Iris pigment epithelial cell (primary cell): ENCODE measurements around the gene SDF2L1.
"Not testable (repeated sequence)": the region's sequence is repeated elsewhere in the genome, so short reads cannot be mapped to it uniquely, and the experiment has no call there.

Experiments
- DNase-seq: peaks from one replicate; pipeline ENCODE4 v3.0.0-alpha.2; 2011; ENCODE audit warnings: low read depth

SDF2L1 gene

DNA sequence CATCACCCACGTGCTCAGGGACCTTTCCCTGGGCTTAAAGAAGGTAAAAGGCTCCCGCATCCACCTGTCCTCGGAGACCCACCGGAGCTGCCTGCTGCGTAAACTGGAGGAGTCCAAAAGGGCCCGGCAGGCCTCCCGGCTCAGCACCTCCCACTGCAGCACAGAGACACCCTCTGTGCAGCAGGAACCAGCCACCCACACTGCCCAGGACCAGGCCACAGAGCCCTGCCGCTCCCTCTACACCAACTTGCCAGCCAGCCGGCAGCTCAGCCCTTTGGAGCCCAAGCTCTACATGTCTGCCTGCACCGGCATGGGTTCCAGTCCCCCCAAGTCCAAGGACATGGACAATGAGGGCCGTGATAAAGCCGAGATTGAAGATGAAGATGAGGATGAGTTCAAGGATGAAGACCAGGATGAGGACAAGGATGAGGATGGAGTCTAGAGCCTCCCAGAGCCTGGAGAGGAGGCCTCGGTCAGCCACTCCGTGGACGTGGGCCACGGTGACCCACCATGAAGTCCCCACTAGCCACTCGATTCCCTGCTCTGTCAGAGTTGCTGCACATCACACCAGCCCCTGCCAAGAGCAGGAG, 5.4 kb upstream of the SDF2L1 start:
- DNase-seq: no peak

DNA sequence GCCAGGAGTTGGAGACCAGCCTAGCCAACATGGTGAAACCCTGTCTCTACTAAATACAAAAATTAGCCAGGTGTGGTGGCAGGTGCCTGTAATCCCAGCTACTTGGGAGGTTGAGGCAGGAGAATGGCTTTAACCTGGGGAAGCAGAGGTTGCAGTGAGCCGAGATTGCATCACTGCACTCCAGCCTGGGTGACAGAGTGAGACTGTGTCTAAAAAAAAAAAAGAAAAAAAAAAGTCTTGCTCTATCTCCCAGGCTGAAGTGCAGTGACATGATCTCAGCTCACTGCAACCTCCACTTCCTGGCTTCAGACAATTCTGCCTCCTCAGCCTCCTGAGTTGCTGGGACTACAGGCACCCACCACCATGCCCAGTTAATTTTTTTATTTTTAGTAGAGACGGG, 4.7 kb upstream of the SDF2L1 start:
- not testable (repeated sequence) for DNase-seq

DNA sequence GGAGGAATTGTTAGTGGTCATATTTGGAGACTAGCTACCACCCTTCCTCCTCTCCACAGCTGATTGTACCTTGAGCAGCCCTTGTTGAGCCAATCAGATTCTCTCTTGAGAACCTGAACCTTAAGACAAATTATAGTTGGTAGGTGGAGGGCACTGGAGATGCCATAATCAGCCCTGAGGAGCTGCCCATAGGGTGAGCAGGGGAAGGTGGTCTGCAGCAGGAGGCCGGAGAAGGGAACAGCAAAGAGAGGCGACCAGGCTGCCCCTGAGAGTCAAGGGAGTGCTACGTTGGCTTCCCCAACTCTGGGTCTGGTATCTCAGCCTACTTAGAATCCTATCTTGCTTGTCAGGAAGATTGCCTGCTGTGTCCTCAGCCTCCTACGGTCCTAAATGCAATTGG, 2.7 kb upstream of the SDF2L1 start:
- no peak for DNase-seq

DNA sequence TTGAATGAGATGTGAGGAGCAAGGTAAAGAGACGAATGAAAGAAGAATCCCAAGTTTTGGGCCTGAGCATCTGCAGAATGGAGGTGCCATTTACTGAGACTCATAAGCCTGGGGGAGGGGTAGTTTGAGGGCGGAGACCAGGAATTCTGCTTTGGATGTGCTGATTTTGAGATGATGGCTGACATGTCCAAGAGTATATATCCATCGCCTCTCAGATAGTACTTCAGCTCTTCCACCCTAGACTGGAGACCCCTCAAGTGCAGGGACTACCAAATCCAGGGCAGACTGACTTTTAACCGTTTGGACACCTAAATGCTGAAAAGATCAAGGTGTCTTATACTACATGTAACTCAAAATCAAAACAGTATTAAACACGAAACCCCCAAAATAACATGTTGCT, 1.3 kb upstream of the SDF2L1 start:
- no peak for DNase-seq

DNA sequence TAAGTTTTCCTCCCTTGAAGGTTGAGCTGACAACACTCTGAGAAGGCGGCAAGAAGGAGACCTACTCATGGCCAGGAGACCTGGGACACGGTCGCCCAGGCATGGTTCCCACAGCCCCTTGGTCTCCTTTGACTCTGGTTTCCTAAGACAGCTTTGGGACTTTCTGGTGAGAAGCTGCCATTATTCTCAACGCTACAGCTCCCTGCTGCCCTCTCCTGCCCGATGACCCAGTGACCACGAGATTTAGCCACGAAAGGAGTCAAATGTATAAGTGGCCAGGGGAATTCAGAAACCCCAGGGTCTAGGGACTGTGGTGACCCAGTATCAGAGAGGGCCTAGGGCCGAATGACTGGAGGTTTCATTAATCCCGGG, 699 bp upstream of the SDF2L1 start:
- DNase-seq: peak; percentile 65

DNA sequence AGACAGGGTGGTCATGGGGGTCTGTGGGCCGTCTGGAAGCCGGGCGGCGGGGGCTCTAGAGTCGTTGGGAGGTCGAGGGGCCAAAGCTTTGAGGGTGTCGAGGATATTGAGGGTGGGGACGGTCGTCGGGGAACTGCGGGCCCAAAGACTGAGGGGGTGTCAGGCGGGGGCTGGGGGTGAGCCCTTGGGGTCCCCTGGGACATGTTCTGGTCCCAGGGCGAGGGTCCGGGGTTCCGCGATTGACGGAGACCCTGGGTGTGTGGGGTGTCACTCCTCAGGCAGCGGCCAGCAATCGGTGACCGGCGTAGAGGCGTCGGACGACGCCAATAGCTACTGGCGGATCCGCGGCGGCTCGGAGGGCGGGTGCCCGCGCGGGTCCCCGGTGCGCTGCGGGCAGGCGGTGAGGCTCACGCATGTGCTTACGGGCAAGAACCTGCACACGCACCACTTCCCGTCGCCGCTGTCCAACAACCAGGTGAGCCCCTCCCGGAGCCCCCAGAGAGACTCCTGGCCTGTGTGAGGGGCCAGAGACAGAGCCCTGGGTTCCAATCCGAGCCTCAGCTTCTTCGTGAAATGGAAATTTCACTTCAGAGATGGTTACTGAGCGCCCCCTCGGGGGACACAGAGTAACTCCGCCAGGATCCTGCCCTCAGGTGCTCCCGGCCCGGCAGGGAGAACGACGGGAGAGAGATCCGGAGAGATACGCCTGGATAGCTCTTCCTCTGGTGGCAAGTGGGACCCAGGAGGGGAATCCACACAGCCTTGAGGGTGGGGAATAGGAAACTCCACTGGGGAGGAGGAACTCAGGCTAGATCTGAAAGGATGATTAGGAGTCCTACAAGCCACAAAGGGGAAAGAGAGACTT, 714 bp downstream of the SDF2L1 start:
- peak; percentile 50 for DNase-seq

DNA sequence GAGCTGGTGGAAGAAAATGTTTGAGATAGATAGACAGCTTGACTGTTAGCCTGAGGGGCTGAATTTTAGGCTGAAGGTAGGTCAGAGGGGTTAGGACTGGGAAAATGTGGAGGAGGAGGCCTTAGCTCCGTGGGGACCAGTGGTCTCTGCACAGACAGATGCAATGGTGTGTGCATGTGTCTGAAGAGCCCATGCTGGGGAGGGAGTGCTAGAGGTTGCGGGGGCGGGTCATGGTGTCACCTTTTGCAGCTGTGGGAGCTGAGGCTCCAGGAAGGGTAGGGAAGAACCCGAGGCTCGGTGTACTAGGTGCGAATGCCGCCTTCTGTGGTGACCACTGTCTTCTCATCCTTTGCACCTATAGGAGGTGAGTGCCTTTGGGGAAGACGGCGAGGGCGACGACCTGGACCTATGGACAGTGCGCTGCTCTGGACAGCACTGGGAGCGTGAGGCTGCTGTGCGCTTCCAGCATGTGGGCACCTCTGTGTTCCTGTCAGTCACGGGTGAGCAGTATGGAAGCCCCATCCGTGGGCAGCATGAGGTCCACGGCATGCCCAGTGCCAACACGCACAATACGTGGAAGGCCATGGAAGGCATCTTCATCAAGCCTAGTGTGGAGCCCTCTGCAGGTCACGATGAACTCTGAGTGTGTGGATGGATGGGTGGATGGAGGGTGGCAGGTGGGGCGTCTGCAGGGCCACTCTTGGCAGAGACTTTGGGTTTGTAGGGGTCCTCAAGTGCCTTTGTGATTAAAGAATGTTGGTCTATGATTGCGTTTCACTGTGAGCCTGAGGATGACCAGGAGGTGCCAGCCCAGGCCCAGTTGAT, 1.6 kb downstream of the SDF2L1 start:
- no peak for DNase-seq

DNA sequence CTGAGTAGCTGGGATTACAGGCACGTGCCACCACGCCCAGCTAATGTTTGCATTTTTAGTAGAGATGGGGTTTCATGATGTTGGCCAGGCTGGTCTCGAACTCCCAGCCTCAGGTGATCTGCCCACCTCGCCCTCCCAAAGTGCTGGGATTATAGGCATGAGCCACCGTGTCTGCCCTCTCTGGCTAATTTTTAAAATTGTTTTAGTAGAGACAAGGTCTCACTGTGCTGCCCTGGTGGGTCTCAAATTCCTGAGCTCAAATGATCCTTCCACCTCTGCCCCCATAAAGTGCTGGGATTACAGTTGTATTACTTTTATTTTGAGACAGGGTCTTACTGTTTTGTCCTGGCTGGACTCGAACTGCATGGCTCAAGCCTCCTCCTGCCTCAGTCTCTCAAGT, 3.4 kb downstream of the SDF2L1 start:
- not testable (repeated sequence) for DNase-seq

DNA sequence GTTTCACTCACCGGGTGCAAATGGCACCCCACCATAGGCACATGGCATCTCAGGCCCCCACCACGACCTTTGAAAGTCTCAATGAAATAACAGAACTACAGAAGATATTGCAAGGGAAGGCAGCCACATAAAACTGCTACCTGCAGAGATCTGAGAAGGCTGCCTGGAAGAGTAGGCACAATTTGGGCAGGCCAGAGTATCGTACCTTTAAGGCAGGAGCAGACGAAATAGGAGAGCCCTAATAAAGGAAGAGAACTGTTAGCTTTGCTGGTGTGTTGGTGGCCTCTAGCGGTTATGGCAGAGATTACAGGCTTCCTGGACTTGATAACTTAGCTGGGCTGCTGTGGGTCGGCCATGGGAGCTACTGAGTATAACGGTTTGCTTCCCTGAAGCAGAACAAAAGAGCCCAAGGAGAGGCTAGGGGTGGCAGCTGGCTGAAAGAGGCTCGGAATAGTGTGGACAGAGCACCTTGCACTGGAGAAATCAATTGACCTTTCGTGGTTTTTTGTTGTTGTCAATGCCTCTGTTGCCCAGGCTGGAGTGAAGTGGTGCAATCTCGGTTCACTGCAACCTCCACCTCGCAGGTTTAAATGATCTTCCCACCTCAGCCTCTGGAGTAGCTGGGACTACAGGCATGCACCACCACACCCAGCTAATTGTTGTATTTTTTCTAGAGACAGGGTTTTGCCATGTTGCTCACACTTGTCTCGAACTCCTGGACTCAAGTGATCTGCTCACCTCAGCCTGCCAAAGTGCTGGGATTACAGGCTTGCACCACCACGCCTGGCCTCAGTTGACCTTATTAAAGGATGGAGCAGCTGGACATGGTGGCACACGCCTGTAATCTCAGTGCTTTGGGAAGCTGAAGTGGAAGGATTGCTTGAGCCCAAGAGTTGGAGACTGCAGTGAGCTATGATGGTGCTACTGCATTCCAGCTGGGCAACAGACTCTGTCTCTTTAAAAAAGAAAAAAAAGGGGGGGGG, 4.8 kb downstream of the SDF2L1 start:
- DNase-seq: peak; percentile 63

DNA sequence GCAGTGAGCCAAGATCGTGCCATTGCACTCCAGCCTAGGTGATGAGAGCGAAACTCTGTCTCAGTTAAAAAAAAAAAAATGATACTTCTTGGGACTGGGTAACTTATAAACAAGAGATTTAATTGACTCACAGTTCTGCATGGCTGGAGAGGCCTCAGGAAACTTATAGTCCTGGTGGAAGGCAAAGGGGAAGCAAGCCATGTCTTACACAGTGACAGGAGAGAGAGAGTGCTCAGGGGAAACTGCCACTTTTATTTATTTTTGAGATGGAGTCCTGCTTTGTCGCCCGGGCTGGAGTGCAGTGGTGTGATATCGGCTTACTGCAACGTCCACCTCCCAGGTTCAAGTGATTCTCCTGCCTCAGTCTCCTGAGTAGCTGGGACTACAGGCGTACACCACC, 8.2 kb downstream of the SDF2L1 start:
- no peak for DNase-seq

DNA sequence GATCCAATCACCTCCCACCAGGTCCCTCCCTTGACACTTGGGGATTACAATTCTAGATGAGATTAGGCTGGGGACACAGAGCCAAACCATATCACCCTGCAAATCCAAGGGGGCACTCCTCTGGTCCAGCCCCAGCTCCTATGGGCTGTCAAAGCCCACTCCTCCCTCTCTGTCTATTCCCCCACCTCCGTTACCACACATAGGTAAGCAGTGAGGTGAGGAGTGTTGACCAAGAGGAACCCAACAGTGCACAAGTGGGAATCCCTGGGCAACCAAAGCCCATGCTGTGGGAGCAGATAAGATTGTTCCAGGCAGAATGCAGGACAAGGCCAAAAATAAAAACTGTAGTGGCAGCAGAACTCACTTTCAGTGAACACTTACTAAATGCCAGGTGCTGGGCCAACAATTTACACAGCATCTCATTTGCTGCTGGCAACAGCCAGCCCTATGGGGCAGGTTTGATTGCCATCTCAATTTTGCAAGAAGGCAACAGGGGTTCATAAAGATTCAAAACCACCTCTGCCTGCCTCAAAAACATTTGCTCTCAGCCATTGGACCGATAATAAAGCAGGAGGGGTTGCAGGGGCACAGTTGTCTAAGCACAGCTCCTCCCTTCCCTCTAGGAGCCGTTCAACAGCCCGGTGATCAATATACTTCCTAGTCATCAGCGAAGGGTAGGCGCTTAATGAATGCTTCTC, 8.9 kb downstream of the SDF2L1 start:
- DNase-seq: no peak

DNA sequence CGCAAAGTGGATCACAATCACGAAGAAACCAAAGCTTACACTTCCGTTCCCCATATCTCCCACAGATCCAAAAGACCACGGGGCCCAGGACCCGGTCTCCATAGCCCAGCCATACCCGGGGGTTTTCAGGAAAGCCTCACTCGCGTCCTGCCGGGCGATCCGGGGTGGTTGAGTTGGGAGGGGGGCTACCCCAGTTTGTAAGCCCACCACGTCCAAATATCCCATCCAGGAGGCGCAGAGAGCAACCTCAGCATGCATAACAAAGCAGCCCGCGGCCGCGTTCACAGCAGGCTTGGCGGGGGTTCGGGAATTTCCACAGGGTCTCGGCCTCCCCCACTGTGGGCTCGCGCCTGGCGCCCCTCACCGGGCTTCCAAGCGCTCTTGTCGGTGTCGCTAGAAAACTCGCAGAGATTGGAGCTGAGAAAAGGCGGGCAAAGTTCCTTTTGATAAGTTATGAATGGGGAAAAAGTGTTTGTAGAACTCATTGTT, 9.5 kb downstream of the SDF2L1 start:
- DNase-seq: no peak

DNA sequence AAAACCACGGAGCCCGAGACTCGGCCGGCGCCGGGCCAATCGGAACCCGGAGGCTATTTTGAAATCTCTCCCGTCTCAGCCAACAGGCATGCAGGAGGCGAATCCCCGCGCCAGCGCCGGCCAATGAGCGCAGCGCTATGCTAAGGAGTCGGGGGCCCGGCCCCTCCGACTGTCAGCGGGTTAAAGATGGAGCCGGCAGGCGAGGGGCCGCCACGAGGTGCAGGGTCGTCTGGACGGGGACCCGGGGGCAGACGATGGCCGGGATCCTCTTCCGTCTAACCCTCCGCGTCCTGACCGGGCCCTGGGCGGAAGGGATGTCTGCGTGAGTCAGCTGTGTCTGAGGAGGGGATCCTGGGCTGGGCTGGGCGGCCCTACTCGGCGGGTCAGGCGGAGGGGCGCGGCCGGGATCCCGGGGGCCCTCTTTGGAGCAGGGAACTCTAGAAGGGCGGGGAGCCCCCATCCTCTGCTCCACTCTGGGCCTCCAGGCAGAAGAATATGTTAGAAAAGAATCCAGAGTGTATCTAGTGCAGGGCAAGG, 10.0 kb downstream of the SDF2L1 start:
- peak; percentile 89 for DNase-seq

DNA sequence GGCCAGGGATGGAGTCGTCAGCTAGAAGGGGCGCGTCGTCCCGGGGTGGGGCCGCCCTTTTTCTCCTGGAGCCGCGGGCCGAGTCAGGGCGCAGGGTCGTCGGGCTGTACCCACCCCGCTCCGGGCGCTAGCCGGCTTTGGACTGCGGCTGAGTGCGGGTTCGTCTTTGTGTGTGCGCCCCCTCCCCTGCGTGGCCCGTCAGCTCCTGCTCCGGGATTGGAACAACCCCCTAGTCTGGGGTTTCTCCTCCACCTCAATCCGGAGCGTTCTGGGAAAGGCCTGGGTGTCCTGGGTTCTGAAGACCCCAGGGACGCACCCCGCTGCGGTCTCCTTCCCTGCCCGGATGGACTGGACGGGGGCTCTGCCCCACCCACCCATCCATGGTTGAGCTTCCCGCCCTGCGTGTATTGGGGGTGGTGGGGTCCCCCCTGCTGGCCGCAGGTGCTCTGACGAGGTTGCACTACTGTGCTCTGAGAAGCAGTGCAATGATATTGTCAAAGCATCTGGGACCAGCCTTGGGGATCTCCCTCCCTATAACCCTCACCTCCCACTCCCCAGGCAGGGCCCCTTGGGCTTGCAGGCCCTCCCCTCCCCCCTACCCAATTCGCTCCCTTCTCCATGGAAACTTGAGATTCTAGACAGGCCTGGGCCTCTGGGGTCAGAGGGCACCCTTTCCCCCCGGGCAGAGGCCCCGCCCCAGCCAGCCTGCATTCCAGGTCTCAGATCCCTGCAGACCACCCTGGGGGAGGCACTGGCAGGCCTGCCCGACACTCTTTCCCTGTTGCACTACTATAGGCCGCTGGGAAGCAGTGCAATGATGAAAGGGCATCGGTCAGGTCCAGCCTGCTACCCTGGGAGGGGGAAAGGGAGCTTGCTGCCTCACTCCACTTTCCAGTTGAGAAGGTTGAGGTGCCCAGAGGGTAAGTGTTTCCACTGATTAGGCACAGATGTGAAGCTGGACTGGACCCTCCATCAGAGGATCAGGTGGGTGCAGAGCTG, 10.7 kb downstream of the SDF2L1 start:
- DNase-seq: no peak

DNA sequence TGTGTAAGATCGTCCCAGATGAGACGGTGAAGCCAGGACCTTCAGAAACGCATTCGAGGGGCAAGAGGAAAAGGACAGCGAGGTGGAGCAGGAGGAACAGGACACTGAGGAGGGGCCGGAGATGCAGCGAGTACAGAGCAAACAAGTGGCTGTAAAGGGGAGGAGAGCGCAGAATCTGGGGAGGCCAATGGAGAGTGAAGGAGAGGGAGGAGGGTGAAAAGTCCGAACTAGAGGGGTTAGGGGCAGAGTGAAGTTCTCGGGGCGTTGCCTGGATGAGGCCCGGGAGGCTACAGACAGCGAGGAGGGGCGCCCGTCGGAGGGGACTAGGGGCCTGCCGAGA, 14.9 kb downstream of the SDF2L1 start:
- DNase-seq: no peak

DNA sequence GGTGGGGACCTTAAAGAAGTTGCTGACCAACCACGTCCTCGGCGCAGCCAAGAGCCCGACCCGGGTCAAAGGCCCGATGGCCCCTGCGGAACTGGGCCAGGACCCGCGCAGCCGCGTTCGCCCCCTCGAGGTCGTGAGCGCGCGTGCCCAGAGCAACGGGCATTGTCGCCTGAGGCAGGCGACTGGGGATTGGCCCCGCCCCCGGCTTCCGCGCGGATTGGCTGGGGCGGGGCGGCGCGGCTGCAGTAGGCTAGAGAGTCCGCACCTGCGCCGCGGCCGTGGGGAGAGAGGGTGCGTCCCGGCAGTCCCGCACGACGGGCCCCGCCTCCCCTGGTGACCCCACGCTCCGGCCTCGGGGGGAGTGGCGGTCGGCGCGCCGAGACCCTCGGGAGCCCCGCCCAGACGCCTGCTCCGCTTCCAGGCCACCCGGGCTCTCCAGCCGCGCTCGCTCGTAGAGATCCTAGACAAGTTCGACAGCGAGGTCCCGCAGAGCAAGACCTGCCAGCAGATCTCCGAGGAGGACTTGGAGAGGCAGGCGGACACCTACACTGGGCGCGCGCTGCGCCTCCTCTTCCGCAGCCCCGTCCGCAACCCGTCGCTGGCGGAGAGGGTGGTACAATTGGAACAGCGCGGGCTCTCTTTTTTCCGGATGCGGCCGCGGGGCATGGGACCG, 15.4 kb downstream of the SDF2L1 start:
- DNase-seq: peak; percentile 32

DNA sequence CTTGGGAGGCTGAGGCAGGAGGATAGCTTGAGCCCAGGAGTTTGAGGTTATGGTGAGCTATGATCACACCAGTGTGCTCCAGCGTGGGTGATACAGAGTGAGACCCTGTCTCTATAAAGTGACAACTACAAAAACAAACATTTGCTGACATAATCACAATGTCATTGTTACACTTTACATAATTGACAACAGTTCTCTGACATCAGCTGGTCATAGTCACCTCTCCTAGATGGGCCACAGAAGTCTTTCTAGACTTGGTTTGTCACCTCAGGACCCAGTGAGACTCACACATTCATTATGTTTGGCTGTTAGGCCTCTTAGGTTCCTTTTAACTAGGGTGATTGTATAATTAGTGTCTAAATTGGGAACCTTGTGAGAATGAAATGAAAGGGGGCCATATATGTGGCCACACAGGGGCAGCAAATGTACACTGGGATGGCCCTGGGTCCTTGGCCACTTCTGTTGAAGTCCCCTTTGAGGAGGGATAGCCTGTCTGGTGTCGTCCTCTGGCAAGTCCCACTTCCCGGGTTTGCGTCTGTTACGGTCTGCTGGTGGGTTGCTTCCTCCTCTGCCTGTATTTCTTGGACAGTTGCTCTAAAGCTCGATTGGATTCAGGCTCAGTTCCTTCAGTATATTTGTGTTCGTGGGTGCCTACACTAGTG, 17.9 kb downstream of the SDF2L1 start:
- DNase-seq: no peak

DNA sequence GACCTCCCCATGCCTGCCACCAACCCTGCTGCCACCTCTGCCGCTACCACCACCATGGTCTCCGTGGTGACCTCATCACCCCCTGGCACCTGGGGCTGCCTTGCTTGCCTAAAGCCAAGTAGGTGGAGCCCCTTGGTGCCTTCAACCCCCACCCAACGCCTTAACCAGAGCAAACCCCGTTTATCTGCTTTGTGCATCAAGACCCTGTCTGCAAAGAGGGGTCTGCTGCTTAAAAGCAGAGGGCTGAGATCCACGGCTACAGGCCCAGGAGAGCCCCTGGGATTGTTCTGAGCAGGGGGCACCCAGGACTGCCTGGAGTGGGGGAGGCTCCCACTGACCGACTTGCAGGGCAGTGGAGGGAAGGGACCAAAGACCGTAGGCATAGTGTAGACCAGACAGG, 18.8 kb downstream of the SDF2L1 start:
- no peak for DNase-seq
